Right lobe of liver (tissue), 6 donors: ENCODE measurements around the gene UBAP1. TPM values are rescaled to one million over a fixed set of nuclear protein-coding genes. Genes with fewer than 3 reads are reported as not detected.
A peak's percentile ranks its signal among the peaks of the same experiment; 100 is the strongest.

Experiments
- ATAC-seq, 4 donors: fragments of 200-7000 bp; cut with Tn5 transposase; one replicate each; pipeline ENCODE4 v1.9.1; 2020; ENCODE audit warnings: mild to moderate bottlenecking in 4 of 4, moderate library complexity in 4 of 4
- DNase-seq, 3 donors: peaks; one replicate each; pipeline ENCODE4 v3.0.0-alpha.2; 2020
- H3K27ac ChIP-seq, 3 donors: fragments of 200-600 bp; one replicate each; pipeline ENCODE4 v1.8.0; 2022
- H3K27me3 ChIP-seq, 2 donors: fragments of 200-600 bp; one replicate each; pipeline ENCODE4 v1.8.0; 2022
- H3K36me3 ChIP-seq, 4 donors: fragments of 200-600 bp; sonication (generic) in 1 of 4; one replicate each; pipeline versions ENCODE4 v1.5.1 to v1.8.0; 2017 to 2022; ENCODE audit warnings: control low read depth in 1 of 4
- H3K4me1 ChIP-seq, 4 donors: fragments of 200-600 bp; sonication (generic) in 1 of 4; one replicate each; pipeline versions ENCODE4 v1.5.1 to v1.8.0; 2017 to 2022; ENCODE audit warnings: control low read depth in 1 of 4
- H3K4me3 ChIP-seq, 3 donors: fragments of 200-600 bp; one replicate each; pipeline ENCODE4 v1.8.0; 2022
- H3K9me3 ChIP-seq, 4 donors: fragments of 200-600 bp; sonication (generic) in 1 of 4; one replicate each; pipeline versions ENCODE4 v1.5.1 to v1.8.0; 2017 to 2022; ENCODE audit warnings: control low read depth in 1 of 4
- CTCF ChIP-seq, 4 donors: fragments of 200-600 bp in 3 of 4; fragments of 450-650 bp in 1 of 4; IDR thresholded peaks; one replicate each; pipeline versions ENCODE4 v1.5.1 to v1.8.0; 2016 to 2022; ENCODE audit warnings: antibody characterized with exemption in 4 of 4, mild to moderate bottlenecking in 2 of 4
- POLR2A ChIP-seq: fragments of 450-650 bp; IDR thresholded peaks from one replicate; pipeline ENCODE4 v1.6.1; 2017; ENCODE audit warnings: antibody characterized with exemption, mild to moderate bottlenecking
- WGBS: methylation state at CpG from one replicate; pipeline ENCODE4 v1.1.6; 2018; ENCODE audit warnings: low coverage, low lambda C conversion rate; ENCODE audit not compliant: insufficient coverage; ENCODE audit errors: missing lambda C conversion rate; 5-methylcytosine and 5-hydroxymethylcytosine counted together
- intact Hi-C, 2 donors: fragments of 100-400 bp; cut with DNase I; formaldehyde crosslinking; loops; one replicate each; pipeline versions ENCODE4 v1.11.2 to v1.14.1; 2022
- total RNA-seq, 6 experiments: library from RNA; depleted of rRNA in 2 of 6; stranded (reverse); fragments of >200 nt in 2 of 6; fragmentation: NEBNext Ultra II Directional in 3 of 6; extraction: Animal tissue kit (Norgen Biotek cat#: 25700) in 3 of 6; gene quantifications; one replicate each; pipeline versions ENCODE4 v1.1.0 to v1.2.4, GENCODE V29; 2016 to 2023
- donor health status: DM: no; HTN: yes; CAD: no.
- donor health status: DM: no; HTN: no; CAD: no.
- donor health status: DM: no; HTN: no; CAD: no.
- donor health status: DM: no; HTN: yes; CAD: no.
- donor health status: DM: no; HTN: yes; CAD: no.

The UBAP1 gene
- total RNA-seq, 6 experiments from 2014 or later, result 24.3 to 38.1 (median 29.7) TPM

DNA sequence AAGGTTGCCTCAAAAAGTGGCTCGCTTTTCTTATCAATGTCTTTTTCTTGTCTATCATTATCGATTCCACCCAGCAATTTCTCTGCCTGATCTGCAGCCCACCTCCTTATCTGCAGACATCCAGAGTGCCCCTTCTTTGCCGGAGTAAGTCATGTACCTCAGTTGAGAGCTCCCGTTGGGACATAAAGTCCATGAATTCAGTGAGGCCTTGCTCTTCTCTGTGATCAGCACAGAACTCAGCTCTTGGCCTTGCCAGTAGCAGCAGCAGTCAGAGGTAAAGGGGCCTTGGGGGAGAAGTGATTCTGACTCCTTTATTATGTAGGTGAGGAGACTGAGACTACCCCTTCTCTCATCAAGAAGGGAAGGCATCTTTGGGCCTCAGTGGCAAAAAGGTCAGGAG lies 27.4 kb upstream of the UBAP1 start:
- no peak for DNase-seq
- ATAC-seq, result no peak
- 84% methylated on average over 4 of the region's 4 CpGs for WGBS
- TF ChIP-seq CTCF (IDR thresholded peaks at IDR 0.05), result no peak
- TF ChIP-seq POLR2A, result no peak
- intact Hi-C loops, result no loop called here
- no peak overlapping the region for H3K4me3 ChIP-seq
- H3K36me3 ChIP-seq, result no peaks in the 10 kb centered on the region
- no peaks in the 10 kb centered on the region for H3K9me3 ChIP-seq
- no peaks in the 10 kb centered on the region for H3K27me3 ChIP-seq
- no peak overlapping the region for H3K27ac ChIP-seq
- no peaks in the 10 kb centered on the region for H3K4me1 ChIP-seq

DNA sequence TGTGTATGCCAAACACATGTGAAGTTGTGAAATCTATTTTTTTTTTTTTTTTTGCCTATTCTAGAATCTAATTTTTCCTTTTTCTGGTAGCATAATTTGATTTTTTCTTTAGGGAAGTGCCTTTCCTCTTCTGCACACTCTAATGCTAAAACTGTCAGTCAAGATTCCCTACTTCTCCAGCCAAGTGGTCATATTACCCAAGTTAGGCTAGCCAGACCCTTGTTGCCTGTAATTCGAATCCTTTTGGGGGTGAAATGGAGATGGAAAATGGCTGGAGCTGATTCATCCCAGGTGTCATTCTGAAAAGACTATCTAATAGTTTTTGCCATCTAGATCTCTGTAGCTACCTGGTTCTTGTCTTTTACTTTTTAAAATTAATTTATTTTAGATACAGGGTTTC lies 24.8 kb upstream of the UBAP1 start:
- H3K27me3 ChIP-seq, result no peaks in the 10 kb centered on the region
- intact Hi-C loops, result no loop called here
- peaks cover 0 to 5% (median 0%) of the 10 kb centered on the region in 4 donors for H3K4me1 ChIP-seq
- H3K36me3 ChIP-seq, result no peaks in the 10 kb centered on the region
- TF ChIP-seq POLR2A, result no peak
- no peak for ATAC-seq
- no peak for DNase-seq
- H3K9me3 ChIP-seq, result no peaks in the 10 kb centered on the region
- H3K4me3 ChIP-seq, result no peak overlapping the region
- 70% methylated on average over 1 of the region's 1 CpG for WGBS
- H3K27ac ChIP-seq, result no peak overlapping the region

- no peaks in the 10 kb centered on the region for H3K9me3 ChIP-seq
- TF ChIP-seq POLR2A (no peak), CTCF (IDR thresholded peaks at IDR 0.05) (no peak)
Observed at GRCh38 chr9:34157318-34157717, 21.5 kb upstream of the UBAP1 start.

DNA sequence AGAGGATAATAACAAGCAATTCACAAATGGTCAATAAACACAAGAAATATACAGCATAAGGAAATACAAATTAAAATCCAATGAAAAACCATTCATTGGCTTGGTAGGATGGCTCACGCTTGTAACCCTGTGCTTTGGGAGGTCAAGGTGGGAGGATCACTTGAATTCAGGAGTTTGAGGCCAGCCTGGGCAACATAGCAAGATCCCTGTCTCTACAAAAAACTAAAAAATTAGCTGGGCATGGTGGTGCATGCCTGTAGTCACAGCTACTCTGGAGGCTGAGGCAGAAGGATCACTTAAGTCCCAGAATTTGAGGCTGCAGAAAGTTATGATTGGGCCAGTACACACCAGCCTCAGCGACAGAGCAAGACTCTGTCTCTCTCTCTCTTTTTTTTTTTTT lies 20.9 kb upstream of the UBAP1 start:
- no peak for ATAC-seq
- no peaks in the 10 kb centered on the region for H3K27me3 ChIP-seq
- no peak overlapping the region for H3K4me3 ChIP-seq
- no peak for DNase-seq
- H3K27ac ChIP-seq, result no peak overlapping the region
- no peaks in the 10 kb centered on the region for H3K9me3 ChIP-seq
- intact Hi-C loops, result no loop called here
- WGBS, result 75% methylated on average over 2 of the region's 2 CpGs
- H3K36me3 ChIP-seq, result no peaks in the 10 kb centered on the region
- H3K4me1 ChIP-seq, result peaks cover 0 to 5% (median 0%) of the 10 kb centered on the region in 4 donors
- TF ChIP-seq POLR2A, result no peak

More at GRCh38 chr9:34157318-34157717, 21.5 kb upstream of the UBAP1 start:
- DNase-seq (no peak), ATAC-seq (no peak)
- H3K27ac ChIP-seq, result no peak overlapping the region
- H3K4me1 ChIP-seq, result peaks cover 0 to 5% (median 0%) of the 10 kb centered on the region in 4 donors
- H3K27me3 ChIP-seq, result no peaks in the 10 kb centered on the region
- H3K4me3 ChIP-seq, result no peak overlapping the region
- intact Hi-C loops, result no loop called here
- H3K36me3 ChIP-seq, result no peaks in the 10 kb centered on the region

DNA sequence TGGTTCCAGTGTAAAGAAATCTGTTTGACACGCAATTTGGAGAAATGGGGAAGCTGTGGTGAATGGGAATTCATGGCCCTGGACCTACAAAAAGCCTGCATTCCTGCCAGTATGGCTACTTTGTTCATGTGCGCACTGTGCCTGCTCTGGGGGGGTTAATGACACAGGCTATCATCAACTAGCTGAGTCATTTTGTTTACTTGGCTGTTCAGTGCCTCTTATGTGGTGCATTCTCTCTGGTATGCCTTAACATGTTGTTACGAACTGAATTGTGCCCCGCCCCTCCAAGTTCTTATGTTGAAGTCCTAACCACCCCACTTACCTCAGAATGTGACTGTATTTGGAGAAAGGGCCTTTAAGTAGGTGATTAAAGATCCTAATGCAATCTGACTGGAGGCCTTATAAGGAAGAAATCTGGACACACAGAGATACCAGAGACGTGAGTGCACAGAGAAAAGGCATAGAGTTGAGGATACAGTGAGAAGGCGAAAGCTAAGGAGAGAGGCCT lies 20.4 kb upstream of the UBAP1 start:
- DNase-seq, result no peak
- WGBS, result 93% methylated on average over 5 of the region's 6 CpGs
- H3K27ac ChIP-seq, result peak overlapping the region in 1 of 3 donors; percentile 18
- no peak for TF ChIP-seq CTCF (IDR thresholded peaks at IDR 0.05)
- no peak for TF ChIP-seq POLR2A
- peaks cover 0 to 5% (median 0%) of the 10 kb centered on the region in 4 donors for H3K4me1 ChIP-seq
- H3K36me3 ChIP-seq, result no peaks in the 10 kb centered on the region
- no peak overlapping the region for H3K4me3 ChIP-seq
- intact Hi-C loops, result no loop called here
- H3K27me3 ChIP-seq, result no peaks in the 10 kb centered on the region
- peak; percentile 52 to 93 (median 58) for ATAC-seq
- no peaks in the 10 kb centered on the region for H3K9me3 ChIP-seq

GRCh38 chr9:34163434-34163833 lies 15.4 kb upstream of the UBAP1 start:
- intact Hi-C loops, result no loop called here
- no peak for ATAC-seq
- 83% methylated on average over 2 of the region's 3 CpGs for WGBS
- Histone ChIP-seq H3K27ac (no peak overlapping the region), H3K27me3 (no peaks in the 10 kb centered on the region), H3K4me1 (peaks cover 0 to 3% (median 0%) of the 10 kb centered on the region in 4 donors), H3K9me3 (no peaks in the 10 kb centered on the region), H3K4me3 (no peak overlapping the region), H3K36me3 (no peaks in the 10 kb centered on the region)
- TF ChIP-seq CTCF (IDR thresholded peaks at IDR 0.05), result no peak
- no peak for TF ChIP-seq POLR2A
- no peak for DNase-seq
